Ishikawa (cell line): ENCODE measurements around the gene YBX2.
A peak's percentile ranks its signal among the peaks of the same experiment; 100 is the strongest.

Source experiments
- CEBPB ChIP-seq: IDR thresholded peaks from 2 replicates; pipeline ENCODE4 v1.6.1; 2012
- CREB1 ChIP-seq: IDR thresholded peaks from 2 replicates; pipeline ENCODE4 v1.6.1; 2012; ENCODE audit warnings: low read depth
- EGR1 ChIP-seq: IDR thresholded peaks from 2 replicates; pipeline ENCODE4 v1.6.1; 2012
- EP300 ChIP-seq: IDR thresholded peaks from 2 replicates; pipeline ENCODE4 v1.6.1; 2012; ENCODE audit warnings: borderline replicate concordance
- FOXM1 ChIP-seq: IDR thresholded peaks from 2 replicates; pipeline ENCODE4 v1.6.1; 2012; ENCODE audit warnings: low read depth, borderline replicate concordance
- NFIC ChIP-seq: IDR thresholded peaks from 2 replicates; pipeline ENCODE4 v1.6.1; 2012
- RAD21 ChIP-seq: IDR thresholded peaks from 2 replicates; pipeline ENCODE4 v1.6.1; 2012; ENCODE audit warnings: low read depth
- TAF1 ChIP-seq: IDR thresholded peaks from 2 replicates; pipeline ENCODE4 v1.6.1; 2012; ENCODE audit warnings: low read depth, mild to moderate bottlenecking
- TCF12 ChIP-seq: IDR thresholded peaks from 2 replicates; pipeline ENCODE4 v1.6.1; 2012; ENCODE audit warnings: low read depth
- TEAD4 ChIP-seq: IDR thresholded peaks from 2 replicates; pipeline ENCODE4 v1.6.1; 2012
- YY1 ChIP-seq: IDR thresholded peaks from 2 replicates; pipeline ENCODE4 v1.6.1; 2012; ENCODE audit warnings: low read depth
- ZBTB7A ChIP-seq: IDR thresholded peaks from 2 replicates; pipeline ENCODE4 v1.6.1; 2012; ENCODE audit warnings: low read depth
- TF ChIP-seq, protein P1 (sequence below): IDR thresholded peaks from 2 replicates; pipeline ENCODE4 v1.6.1; 2012; ENCODE audit warnings: low read depth, mild to moderate bottlenecking
- TF ChIP-seq, protein P2 (sequence below): IDR thresholded peaks from 2 replicates; pipeline ENCODE4 v1.6.1; 2012
- TF ChIP-seq, protein P3 (sequence below): IDR thresholded peaks from 2 replicates; pipeline ENCODE4 v1.6.1; 2012

YBX2 gene

DNA sequence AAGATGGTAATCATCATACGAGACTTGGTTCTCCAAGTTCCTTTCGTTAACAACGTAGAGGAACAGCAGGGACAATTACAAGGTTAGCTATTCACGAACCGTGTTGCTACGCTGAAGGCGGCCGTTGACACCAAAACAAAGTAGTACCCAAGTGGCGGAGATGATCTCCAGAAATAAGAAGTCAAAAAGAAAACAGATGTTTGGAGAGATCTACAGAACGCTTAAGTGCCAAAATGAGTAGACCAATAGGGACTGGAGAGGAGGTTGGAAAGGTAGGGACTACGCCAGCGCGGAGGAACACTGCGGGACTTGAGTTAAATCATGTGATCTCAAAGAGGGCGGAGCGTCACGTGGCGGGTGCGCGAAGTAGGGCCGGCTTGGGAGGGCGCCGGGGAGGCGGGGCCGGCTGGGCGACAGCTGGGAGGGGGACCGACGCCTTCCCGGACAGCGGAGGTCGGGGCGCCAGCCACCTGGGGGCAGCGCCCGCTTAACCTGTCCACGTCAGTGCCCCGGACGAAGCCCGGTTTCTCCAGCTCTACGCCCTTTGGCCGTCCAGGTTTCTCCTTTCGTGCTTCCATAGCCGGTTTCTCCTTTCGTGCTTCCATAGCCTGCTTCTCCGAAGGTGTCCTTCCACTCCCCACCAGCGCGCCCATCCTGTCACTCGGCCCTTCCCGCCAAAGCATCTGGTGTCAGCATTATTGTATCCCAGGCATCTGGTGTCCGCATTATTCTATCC, 51.6 kb downstream of the YBX2 start:
- no peak for TF ChIP-seq RAD21
- TF ChIP-seq TCF12 = peak; percentile 68; the same call in 1 of the 2 replicates
- TF ChIP-seq NFIC = peak; percentile 55
- no peak; the same call in 1 of the 2 replicates for TF ChIP-seq TAF1
- TF ChIP-seq, protein P1, sequence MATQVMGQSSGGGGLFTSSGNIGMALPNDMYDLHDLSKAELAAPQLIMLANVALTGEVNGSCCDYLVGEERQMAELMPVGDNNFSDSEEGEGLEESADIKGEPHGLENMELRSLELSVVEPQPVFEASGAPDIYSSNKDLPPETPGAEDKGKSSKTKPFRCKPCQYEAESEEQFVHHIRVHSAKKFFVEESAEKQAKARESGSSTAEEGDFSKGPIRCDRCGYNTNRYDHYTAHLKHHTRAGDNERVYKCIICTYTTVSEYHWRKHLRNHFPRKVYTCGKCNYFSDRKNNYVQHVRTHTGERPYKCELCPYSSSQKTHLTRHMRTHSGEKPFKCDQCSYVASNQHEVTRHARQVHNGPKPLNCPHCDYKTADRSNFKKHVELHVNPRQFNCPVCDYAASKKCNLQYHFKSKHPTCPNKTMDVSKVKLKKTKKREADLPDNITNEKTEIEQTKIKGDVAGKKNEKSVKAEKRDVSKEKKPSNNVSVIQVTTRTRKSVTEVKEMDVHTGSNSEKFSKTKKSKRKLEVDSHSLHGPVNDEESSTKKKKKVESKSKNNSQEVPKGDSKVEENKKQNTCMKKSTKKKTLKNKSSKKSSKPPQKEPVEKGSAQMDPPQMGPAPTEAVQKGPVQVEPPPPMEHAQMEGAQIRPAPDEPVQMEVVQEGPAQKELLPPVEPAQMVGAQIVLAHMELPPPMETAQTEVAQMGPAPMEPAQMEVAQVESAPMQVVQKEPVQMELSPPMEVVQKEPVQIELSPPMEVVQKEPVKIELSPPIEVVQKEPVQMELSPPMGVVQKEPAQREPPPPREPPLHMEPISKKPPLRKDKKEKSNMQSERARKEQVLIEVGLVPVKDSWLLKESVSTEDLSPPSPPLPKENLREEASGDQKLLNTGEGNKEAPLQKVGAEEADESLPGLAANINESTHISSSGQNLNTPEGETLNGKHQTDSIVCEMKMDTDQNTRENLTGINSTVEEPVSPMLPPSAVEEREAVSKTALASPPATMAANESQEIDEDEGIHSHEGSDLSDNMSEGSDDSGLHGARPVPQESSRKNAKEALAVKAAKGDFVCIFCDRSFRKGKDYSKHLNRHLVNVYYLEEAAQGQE = no peak
- peak; percentile 51; the same call in 1 of the 2 replicates for TF ChIP-seq EP300
- TF ChIP-seq FOXM1 = peak; percentile 42; the same call in 1 of the 2 replicates
- no peak; the same call in 1 of the 2 replicates for TF ChIP-seq TEAD4
- TF ChIP-seq EGR1 = peak; percentile 36; the same call in 1 of the 2 replicates
- TF ChIP-seq CEBPB = 0 out of 2 replicates have a peak, but pooled peaks have one; percentile 33
- TF ChIP-seq, protein P2, sequence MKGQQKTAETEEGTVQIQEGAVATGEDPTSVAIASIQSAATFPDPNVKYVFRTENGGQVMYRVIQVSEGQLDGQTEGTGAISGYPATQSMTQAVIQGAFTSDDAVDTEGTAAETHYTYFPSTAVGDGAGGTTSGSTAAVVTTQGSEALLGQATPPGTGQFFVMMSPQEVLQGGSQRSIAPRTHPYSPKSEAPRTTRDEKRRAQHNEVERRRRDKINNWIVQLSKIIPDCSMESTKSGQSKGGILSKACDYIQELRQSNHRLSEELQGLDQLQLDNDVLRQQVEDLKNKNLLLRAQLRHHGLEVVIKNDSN = peak; percentile 100
- TF ChIP-seq, protein P3, sequence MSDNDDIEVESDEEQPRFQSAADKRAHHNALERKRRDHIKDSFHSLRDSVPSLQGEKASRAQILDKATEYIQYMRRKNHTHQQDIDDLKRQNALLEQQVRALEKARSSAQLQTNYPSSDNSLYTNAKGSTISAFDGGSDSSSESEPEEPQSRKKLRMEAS = peak; percentile 89
- peak; percentile 52; the same call in 1 of the 2 replicates for TF ChIP-seq CREB1
- TF ChIP-seq ZBTB7A = no peak; the same call in 1 of the 2 replicates
- peak; percentile 66; the same call in 1 of the 2 replicates for TF ChIP-seq YY1

DNA sequence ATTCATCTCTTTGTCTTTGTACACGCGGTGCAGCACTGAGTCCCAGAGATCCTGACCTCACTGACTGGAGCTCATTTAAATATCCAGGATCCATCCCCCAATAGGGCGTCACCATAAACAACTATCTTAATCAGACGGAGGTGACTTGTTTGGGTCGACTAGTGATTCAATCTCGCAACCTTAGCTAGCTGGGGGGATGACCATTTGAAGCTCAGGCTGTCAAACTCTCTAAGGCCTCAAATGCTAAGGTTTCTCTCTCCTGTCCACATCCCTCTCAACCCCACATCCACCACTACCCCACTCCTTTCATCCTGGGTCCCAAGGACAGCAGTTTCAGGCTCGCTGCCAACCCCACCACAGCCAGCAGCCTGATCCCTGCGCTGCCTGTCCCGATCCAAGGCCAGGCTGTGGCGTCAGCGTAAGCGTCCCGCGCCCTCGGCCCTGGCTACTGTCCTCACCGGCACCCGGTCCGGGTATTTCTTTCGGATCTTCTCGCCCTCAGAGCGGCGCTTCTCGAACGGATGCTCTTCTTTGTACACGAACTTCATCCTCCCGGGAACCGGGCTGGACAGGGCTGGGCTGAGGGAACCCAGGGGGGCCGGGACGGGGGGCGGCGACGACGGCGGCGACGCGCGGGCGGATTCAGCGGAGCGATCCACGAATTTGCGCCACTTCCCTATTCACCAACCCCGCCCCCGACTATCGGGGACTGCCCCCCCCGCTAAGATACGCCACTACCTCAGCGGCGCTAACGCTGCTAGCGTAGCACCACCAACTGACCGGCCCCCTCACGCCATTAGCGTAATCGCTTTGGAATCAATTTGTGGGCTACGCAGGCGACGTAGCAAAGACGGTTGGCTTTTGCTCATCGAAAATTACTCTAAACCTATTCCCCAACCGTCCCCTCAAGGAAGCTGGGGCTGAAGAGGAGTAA, 52.4 kb downstream of the YBX2 start, which contains the start of gene GABARAP:
GABARAP (minus strand) TSS at position 667 of the 934 bp plus-strand sequence; CDS start at position 548, 119 bp downstream.
- TF ChIP-seq YY1 = peak; percentile 28; the same call in 1 of the 2 replicates
- TF ChIP-seq TAF1 = no peak; the same call in 1 of the 2 replicates
- 0 out of 2 replicates have a peak, but pooled peaks have one; percentile 21 for TF ChIP-seq CREB1
- peak; percentile 79; the same call in 1 of the 2 replicates for TF ChIP-seq ZBTB7A
- TF ChIP-seq, protein P1 = no peak
- peak; percentile 72 for TF ChIP-seq EGR1
- TF ChIP-seq FOXM1 = no peak
- TF ChIP-seq EP300 = no peak
- no peak for TF ChIP-seq CEBPB
- TF ChIP-seq TCF12 = no peak
- no peak; the same call in 1 of the 2 replicates for TF ChIP-seq TEAD4
- TF ChIP-seq, protein P2 = peak; percentile 89
- TF ChIP-seq NFIC = no peak
- TF ChIP-seq, protein P3 = no peak; the same call in 1 of the 2 replicates
- no peak for TF ChIP-seq RAD21

DNA sequence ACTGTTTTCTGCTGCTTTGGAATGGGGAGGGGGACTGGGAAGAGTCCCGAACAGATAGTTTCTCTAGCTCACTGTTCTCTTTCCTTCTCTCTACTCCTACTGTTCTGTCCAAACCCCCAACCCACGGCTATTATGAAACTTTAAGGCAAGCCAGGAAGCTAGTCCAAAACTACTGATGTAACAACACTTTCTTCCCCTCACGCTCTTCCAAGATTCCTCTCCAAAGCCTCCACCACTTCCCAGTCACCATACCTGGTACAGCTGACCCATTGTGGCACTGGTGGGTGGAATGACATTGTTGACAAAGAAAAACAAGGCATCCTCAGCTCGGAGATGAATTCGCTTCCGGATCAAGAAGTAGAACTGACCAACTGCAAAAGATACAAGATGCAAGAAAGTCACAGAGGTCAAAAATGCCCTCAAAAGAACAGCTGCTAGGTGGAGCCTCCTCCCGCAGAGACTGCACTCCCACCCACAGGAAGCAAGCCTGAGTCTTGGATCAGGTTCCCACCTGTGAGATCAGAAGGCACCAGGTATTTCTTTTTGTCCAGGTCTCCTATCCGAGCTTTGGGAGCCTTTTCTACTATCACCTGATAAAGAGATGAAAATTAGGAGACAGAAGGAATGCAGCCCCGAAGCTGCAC, 53.2 kb downstream of the YBX2 start:
- TF ChIP-seq EP300 (no peak), TAF1 (no peak), RAD21 (no peak)
- TF ChIP-seq, protein P3 = no peak

DNA sequence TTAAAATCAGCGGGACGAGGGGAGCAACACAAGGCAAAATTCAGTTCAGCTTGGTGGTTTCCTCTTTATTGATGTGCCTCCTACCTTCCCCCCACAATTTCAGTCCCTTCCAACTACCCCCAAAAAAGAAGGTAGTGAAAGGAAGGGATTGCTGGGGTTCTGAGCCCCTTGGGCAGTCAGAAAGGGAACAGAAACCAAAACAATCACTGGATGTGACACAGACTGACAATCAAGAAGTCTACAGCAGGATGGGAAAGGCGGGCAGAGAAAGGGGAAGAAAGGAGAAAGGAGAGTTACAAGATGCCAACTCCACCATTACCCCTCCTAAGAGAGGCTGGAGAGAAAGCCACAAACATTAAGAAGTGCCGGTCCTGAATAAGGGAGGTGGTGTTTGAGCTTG, 54.1 kb downstream of the YBX2 start:
- TF ChIP-seq EP300 (no peak), TEAD4 (no peak), CREB1 (no peak), NFIC (no peak), EGR1 (no peak), CEBPB (no peak)
